Activated CD8-positive, alpha-beta memory T cell treated with anti-CD3 and anti-CD28 coated beads, Interleukin-2, amount 50 U/mL, for 24 hours (primary cell): ENCODE measurements around the gene DNAJA3.

ENCODE experiments used
- DNase-seq: peaks from one replicate; pipeline ENCODE4 v3.0.0-alpha.2; 2020; ENCODE audit errors: extremely low read depth

The DNAJA3 gene

DNA sequence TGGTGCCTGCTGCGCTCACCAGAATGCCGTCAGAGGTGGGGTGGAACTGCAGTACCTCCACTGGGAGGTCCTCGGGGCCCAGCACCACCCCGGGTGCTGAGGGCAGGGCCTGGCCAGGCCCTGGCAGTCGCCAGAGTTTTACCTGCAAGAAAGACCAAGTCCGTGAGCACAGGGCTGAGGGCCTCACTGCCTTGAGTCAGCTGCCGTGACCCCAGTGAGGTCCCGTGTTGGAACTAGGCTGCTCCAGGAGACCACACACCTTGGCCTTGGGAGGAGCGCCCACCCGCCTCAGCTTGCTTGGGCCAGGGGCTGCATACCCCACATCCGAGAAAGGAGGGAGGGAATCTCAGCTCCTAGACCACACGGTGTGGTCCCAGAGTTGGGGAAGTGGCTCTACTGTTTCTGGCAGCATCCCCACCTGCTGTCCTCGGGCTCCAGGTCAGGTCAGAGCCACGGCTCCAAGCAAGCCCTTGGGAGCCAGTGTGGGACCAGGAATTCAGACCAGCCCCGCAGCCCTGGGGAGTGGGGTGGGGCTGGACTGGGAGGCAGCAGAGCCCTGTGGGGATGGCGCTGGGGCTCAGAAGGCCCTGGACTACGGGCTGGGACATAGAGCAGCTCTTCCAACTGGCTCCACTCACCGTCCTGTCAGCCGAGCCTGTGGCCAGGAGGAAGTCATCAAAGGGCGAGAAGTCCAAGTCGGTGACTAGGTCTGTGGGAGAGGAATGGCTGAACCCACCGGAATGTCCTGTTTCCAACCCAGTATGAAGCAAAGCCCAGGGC is 17.9 kb upstream of the DNAJA3 start:
- no peak for DNase-seq

- DNase-seq = no peak
These were observed 17.4 kb upstream of the DNAJA3 start for GRCh38 chr16:4408323-4408690.

GRCh38 chr16:4409081-4409932 is 16.4 kb upstream of the DNAJA3 start:
- DNase-seq = no peak

DNA sequence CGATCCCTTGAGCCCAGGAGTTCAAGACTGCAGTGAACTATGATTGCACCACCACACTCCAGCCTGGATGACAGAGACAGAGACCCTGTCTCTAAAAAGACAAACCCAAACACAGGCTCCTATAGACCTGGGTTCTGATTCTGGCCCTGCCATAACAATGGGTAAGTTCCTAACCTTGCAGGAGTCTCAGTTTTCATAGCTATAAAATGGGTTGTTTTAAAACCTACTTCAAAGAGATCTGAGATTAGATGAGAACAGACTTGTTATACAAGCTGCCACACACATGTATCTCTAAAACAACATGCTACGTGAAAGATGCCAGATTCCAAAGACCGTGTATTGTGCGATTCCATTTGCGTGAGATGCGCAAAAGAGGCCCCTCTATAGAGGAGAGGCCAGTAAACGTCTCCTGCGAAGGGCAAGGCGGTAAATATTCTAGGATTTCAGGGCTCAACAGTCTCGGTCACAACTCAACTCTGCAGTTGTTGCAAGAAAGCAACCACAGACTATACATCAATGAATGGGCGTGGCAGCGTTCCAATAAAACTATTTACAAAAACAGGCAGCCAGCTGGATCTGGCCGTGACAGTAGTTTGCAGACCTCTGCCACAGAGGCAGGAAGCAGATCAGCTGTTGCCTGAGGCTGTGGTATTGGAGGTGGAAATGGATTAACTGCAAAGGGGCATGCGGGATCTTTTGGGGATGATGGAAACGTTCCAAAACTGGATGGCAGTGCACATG is 15.2 kb upstream of the DNAJA3 start:
- no peak for DNase-seq

DNA sequence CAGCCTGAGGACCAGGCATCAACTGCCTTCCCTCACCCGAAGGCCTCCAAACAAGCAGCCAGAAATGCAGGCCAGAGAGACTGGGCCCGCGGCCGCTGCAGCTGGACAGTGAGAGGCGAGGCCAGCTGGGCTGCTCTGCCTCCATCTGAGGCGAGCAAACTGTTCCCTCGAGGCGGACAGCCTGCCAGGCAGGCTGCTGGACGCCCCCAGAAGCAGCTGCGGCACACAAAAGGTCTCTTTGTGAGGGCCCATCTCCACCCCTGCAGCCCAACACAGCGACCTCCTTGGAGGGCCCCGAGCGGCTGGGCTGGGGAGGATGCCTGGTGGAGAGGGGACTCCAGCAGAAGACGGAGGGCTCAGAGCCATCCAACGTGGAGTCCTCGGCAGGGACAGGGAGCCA is 14.0 kb upstream of the DNAJA3 start:
- no peak for DNase-seq

DNA sequence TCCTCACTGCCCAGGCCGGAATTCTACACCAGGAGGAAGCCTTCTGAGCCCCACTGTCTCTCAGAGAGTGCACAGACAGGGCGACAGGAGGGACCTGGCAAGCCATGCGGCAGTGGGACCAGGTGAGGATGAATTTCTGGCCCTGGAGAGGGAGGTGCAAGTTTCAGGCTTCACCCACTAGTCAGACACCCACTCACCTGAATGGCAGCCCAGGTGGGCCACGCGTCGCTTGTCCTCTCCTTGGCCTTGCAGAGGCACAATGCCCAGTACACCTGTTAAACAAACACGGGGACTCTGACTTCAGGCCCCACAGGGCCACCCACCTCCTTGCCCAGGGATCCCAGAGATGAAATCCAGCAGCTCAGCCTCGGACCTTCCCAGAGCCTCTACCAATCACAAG is 13.5 kb upstream of the DNAJA3 start:
- DNase-seq = no peak

GRCh38 chr16:4412854-4413253 is 12.8 kb upstream of the DNAJA3 start:
- DNase-seq = no peak

DNA sequence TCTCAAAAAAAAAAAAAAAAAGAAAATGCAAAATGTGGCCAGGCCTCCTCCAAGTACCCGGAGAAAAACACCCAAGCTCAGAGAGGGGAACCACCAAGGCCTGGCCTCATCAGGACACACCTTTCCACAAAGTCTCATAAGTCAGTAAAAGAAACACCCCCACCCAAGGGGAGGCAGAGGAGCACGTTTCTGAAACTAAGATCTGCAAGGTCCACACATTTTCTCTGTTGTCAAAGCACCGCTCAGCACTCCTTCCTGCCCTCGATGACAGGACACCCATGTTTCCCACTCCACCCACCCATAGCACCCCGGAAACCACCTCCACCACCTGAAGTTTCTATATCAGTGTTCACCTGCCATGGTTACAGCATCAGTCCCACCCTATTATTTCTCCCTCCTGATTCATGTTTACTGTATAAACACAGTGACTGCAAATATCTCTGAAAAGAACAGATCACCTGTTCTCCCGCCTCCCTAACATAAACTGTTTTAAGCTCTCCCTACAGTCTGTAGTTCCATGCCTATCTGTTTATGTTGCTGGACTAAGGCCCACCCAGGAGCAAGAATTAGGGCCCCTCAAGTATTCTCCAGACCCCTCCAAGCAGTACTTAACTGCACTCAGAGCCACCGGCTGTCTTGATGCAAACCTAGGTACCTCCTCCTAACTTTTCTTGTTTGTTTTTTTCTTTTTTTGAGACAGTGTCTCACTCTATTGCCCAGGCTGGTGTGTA is 11.3 kb upstream of the DNAJA3 start:
- DNase-seq = peak; percentile 72

GRCh38 chr16:4415538-4416199 is 10.0 kb upstream of the DNAJA3 start:
- no peak for DNase-seq

- peak; percentile 94 for DNase-seq
These were observed 9.3 kb upstream of the DNAJA3 start, which contains the start of gene CORO7 for GRCh38 chr16:4416200-4417032. Gene CORO7 (minus strand): TSS chr16:4416596. CDS start chr16:4416518, 78 bp downstream.

- no peak for DNase-seq
These were observed 6.2 kb upstream of the DNAJA3 start for GRCh38 chr16:4419402-4419959.

DNA sequence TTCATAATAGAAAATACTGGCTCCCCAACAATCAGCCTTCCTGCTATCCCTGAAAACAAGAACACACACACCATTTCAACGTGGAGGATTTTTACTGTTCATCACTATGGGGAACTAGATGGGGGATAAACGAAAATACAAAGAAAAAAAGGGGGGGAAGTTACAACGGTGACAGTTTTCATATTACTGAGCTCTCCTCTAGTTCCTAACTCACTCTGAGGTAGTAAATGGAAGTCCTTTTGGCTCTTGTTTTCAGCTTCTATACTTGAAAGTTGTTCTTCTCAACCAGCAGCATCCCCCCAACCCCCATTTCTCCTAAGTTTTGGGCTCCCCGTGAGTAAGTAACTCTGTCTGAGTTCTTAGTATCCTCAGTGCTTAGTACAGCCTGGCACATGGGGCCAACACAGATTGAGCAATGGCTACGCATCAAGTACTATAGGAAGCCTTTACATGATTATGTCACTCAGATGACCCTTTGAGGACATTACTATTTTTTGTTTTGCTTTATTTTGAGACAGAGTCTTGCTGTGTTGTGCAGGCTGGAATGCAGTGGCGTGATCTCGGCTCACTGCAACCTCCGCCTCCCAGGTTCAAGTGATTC is 5.1 kb upstream of the DNAJA3 start:
- DNase-seq = no peak

DNA sequence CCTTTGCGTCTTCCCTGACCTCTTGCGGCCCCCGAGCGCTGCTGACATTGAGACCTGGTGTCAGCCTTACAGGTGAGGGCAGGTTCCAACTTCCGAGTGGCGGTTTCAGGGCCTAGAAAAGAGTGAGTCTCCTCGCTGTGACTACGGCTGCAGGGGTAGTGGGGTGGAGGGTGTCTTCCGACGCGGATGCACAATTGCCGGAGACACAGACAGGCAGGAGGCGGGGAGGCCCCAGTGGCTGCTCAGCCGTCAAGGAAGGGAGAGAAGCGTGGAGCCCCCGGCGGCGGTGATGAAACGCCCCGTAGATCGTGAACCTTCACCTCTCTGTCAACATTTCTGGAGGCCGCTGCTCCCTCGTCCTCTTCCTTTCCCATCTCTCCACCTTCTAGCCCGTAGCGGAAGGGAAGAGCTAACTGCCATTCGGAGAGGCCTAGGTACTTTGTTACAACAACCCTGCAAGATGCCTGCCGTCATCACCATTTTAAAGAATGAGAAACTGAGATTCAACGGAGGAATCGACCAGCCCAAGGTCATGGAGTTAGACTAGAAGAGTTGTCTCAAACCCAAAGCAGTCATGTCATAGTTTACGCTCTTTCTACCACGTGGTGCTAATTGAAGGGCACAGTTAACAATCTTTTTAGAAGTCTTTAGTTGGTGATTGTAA is 485 bp downstream of the DNAJA3 start:
- DNase-seq = no peak

- DNase-seq = no peak
These were observed 1.2 kb downstream of the DNAJA3 start for GRCh38 chr16:4426722-4427372.

DNA sequence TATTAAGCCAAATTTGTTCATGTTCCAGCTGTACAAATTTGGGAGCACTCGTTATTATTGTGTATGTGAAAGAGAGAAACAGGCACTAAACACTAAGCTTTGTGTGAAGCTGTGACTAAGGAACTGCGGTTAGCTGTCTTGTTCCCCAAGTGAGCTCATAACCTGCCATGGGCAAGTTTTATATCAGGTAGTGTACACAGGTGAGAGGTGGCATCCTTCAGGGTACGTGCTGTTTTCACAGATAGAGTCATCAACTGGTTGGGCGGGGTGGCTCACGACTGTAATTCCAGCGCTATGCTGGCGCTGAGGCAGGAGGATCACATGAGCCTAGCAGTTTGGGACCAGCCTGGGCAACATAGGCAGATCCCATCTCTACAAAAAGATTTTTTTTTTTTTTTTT is 2.8 kb downstream of the DNAJA3 start:
- DNase-seq = no peak

- DNase-seq = no peak
These were observed 5.4 kb downstream of the DNAJA3 start for GRCh38 chr16:4431023-4431422.

- no peak for DNase-seq
These were observed 7.6 kb downstream of the DNAJA3 start for GRCh38 chr16:4433228-4433627.
